HepG2 (cell line): ENCODE measurements around the gene SRPRB.

ENCODE experiments used
- CTCF ChIP-seq: sonication (generic); formaldehyde crosslinking; IDR thresholded peaks from 2 replicates; pipeline ENCODE4 v1.5.0; 2020; ENCODE audit warnings: mild to moderate bottlenecking, missing genetic modification reagents, moderate library complexity
- EZH2 ChIP-seq: conservative IDR thresholded peaks from 2 replicates; pipeline ENCODE4 v1.6.1; 2012; ENCODE audit warnings: mild to moderate bottlenecking, low read depth, low read length, moderate library complexity
- JUND ChIP-seq: sonication (generic); formaldehyde crosslinking; IDR thresholded peaks from 2 replicates; pipeline ENCODE4 v1.8.0; 2022; ENCODE audit warnings: mild to moderate bottlenecking, missing genetic modification reagents
- KDM1A ChIP-seq: IDR thresholded peaks from 2 replicates; pipeline ENCODE4 v1.6.1; 2016; ENCODE audit warnings: missing compliant biosample characterization
- MAFK ChIP-seq, 2 experiments: IDR thresholded peaks in 1 of 2; conservative IDR thresholded peaks in 1 of 2; 2 replicates each; pipeline ENCODE4 v1.6.1; 2011; ENCODE audit warnings: improper control_type of control experiment in 2 of 2, low read length in 2 of 2
- NR2C2 ChIP-seq: sonication (generic); formaldehyde crosslinking; IDR thresholded peaks from 2 replicates; pipeline ENCODE4 v1.4.0; 2020; ENCODE audit warnings: missing genetic modification reagents, mild to moderate bottlenecking, moderate library complexity, borderline replicate concordance
- POGZ ChIP-seq: sonication (generic); formaldehyde crosslinking; IDR thresholded peaks from 2 replicates; pipeline ENCODE4 v1.4.0; 2020; ENCODE audit warnings: mild to moderate bottlenecking, missing genetic modification reagents
- REST ChIP-seq, 2 experiments: IDR thresholded peaks; 2 replicates each; pipeline ENCODE4 v1.6.1; 2011 to 2012; ENCODE audit warnings: low read length in 2 of 2, borderline replicate concordance in 1 of 2, low read depth in 1 of 2, mild to moderate bottlenecking in 1 of 2, moderate library complexity in 1 of 2
- THAP11 ChIP-seq: IDR thresholded peaks from 2 replicates; pipeline ENCODE4 v1.6.1; 2016; ENCODE audit warnings: missing biosample characterization, missing genetic modification reagents
- TOPORS ChIP-seq: sonication (generic); formaldehyde crosslinking; IDR thresholded peaks from 2 replicates; pipeline ENCODE4 v1.8.0; 2023; ENCODE audit warnings: mild to moderate bottlenecking, missing genetic modification reagents
- TSC22D2 ChIP-seq: sonication (generic); formaldehyde crosslinking; IDR thresholded peaks from 2 replicates; pipeline ENCODE4 v1.5.1; 2020; ENCODE audit warnings: missing genetic modification reagents, mild to moderate bottlenecking, borderline replicate concordance
- ZSCAN5A ChIP-seq: sonication (generic); formaldehyde crosslinking; IDR thresholded peaks from 2 replicates; pipeline ENCODE4 v1.8.0; 2022; ENCODE audit warnings: mild to moderate bottlenecking, missing genetic modification reagents, borderline replicate concordance

- TF ChIP-seq ZSCAN5A (CRISPR knock-in tag) (no peak), NR2C2 (CRISPR knock-in tag) (no peak), EZH2 (no peak), CTCF (no peak), MAFK (conservative IDR thresholded peaks at IDR 0.05 in 1 of 2, IDR thresholded peaks at IDR 0.05 in 1 of 2; ENCODE audit: low read length in 2 of 2) (no peak), REST (IDR thresholded peaks at IDR 0.05; ENCODE audit: borderline replicate concordance in 1 of 2, low read depth in 1 of 2, low read length in 2 of 2) (no peak), POGZ (no peak), JUND (CRISPR knock-in tag) (no peak), TSC22D2 (CRISPR knock-in tag) (no peak), THAP11 (CRISPR knock-in tag) (no peak), KDM1A (CRISPR knock-in tag) (no peak), TOPORS (CRISPR knock-in tag) (no peak)
Measured at GRCh38 chr3:133840055-133840737, 34.6 kb downstream of the SRPRB start.
